Choroid plexus epithelial cell (primary cell): ENCODE results near the gene TMEM42.
A peak's percentile ranks its signal among the peaks of the same experiment; 100 is the strongest.

Experiments
- DNase-seq: peaks from one replicate; pipeline ENCODE4 v3.0.0-alpha.2; 2010; ENCODE audit warnings: low read depth
- H3K4me3 ChIP-seq: 2 replicates; pipeline ENCODE4 v1.5.1; 2011; ENCODE audit warnings: low read depth, mild to moderate bottlenecking, control low read depth, low read length, moderate library complexity
- TF ChIP-seq, protein P1 (sequence below): conservative IDR thresholded peaks from 2 replicates; pipeline ENCODE4 v1.5.1; 2011; ENCODE audit warnings: low read depth, mild to moderate bottlenecking, control low read depth, inconsistent platforms, low read length, moderate library complexity

TMEM42 gene

GRCh38 chr3:44909063-44909462 is 47.4 kb downstream of the TMEM42 start:
- no peak for DNase-seq
- TF ChIP-seq, protein P1, sequence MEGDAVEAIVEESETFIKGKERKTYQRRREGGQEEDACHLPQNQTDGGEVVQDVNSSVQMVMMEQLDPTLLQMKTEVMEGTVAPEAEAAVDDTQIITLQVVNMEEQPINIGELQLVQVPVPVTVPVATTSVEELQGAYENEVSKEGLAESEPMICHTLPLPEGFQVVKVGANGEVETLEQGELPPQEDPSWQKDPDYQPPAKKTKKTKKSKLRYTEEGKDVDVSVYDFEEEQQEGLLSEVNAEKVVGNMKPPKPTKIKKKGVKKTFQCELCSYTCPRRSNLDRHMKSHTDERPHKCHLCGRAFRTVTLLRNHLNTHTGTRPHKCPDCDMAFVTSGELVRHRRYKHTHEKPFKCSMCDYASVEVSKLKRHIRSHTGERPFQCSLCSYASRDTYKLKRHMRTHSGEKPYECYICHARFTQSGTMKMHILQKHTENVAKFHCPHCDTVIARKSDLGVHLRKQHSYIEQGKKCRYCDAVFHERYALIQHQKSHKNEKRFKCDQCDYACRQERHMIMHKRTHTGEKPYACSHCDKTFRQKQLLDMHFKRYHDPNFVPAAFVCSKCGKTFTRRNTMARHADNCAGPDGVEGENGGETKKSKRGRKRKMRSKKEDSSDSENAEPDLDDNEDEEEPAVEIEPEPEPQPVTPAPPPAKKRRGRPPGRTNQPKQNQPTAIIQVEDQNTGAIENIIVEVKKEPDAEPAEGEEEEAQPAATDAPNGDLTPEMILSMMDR = no peak
- no peak overlapping the region for H3K4me3 ChIP-seq

DNA sequence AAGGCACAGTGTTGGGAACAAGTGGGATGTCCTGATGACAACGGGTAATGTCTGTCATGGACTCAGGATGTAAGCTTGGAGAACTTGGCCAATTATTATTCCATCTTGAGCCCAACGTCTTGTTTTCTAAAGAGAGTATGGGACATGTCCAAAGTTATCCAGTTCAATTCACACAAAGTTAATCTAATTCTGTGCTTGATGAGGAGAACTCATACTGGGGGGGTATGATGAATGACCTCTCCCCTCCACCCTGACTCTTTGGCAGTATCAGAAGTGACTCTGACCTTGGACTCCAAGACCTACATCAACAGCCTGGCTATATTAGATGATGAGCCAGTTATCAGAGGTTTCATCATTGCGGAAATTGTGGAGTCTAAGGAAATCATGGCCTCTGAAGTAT is 49.0 kb downstream of the TMEM42 start:
- no peak overlapping the region for H3K4me3 ChIP-seq
- TF ChIP-seq, protein P1 = no peak
- DNase-seq = no peak

DNA sequence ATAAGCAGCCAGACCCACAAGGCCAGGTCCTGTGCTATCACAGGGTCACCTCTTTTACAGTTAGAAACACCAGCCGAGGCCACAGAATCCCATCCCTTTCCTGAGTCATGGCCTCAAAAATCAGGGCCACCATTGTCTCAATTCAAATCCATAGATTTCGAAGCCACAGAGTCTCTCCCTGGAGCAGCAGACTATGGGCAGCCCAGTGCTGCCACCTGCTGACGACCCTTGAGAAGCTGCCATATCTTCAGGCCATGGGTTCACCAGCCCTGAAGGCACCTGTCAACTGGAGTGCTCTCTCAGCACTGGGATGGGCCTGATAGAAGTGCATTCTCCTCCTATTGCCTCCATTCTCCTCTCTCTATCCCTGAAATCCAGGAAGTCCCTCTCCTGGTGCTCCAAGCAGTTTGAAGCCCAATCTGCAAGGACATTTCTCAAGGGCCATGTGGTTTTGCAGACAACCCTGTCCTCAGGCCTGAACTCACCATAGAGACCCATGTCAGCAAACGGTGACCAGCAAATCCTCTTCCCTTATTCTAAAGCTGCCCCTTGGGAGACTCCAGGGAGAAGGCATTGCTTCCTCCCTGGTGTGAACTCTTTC is 52.3 kb downstream of the TMEM42 start:
- H3K4me3 ChIP-seq = no peak overlapping the region
- TF ChIP-seq, protein P1 = peak; percentile 90
- DNase-seq = peak; percentile 77

DNA sequence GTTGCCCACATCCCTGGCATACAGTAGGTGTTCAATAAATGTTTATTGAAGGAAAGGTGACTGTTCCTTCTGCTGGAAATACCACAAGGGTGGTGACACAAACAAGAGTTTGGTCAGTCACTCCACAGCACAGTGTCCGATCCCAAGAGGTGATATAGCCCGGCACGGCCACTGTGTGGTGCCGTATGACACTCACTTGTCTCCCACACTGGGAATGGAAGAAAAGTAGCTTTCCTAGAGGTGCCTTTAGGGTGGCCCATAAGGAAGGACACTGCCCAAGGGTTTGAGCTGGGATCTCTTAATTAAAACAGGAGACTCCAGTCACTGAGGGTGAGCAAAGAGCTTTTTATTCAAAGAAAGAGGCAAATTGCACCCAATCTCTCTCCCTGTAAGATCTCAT is 53.2 kb downstream of the TMEM42 start:
- TF ChIP-seq, protein P1 = peak; percentile 63
- H3K4me3 ChIP-seq = no peak overlapping the region
- peak; percentile 44 for DNase-seq
